Activated CD8-positive, alpha-beta T cell treated with anti-CD3 and anti-CD28 coated beads for 36 hours (primary cell): Measurements from ENCODE around the gene IRF7. TPM values are rescaled to one million over a fixed set of nuclear protein-coding genes. Genes with fewer than 3 reads are reported as not detected.
A peak's percentile ranks its signal among the peaks of the same experiment; 100 is the strongest.
"Not testable (repeated sequence)": the region's sequence is repeated elsewhere in the genome, so short reads cannot be mapped to it uniquely, and the experiment has no call there.

Source experiments
- ATAC-seq: fragments of 200-7000 bp; cut with Tn5 transposase; one replicate; pipeline ENCODE4 v1.10.0; 2021; ENCODE audit warnings: mild to moderate bottlenecking, moderate library complexity
- CTCF ChIA-PET: fragments of 350-600 bp; sonication (Branson Sonifier 250); formaldehyde crosslinking; loops from one replicate; lab custom pipeline; 2021; ENCODE audit warnings: antibody characterized with exemption; lab: Charles Lee
- POLR2A ChIA-PET: fragments of 350-600 bp; sonication (Branson Sonifier 250); formaldehyde crosslinking; loops from one replicate; lab custom pipeline; 2021; ENCODE audit warnings: antibody characterized with exemption; lab: Charles Lee
- DNase-seq: peaks from one replicate; pipeline ENCODE4 v3.0.0-alpha.2; 2020
- H3K27ac Mint-ChIP-seq: one replicate; pipeline ENCODE4 v1.8.0; 2021; ENCODE audit warnings: mild to moderate bottlenecking, mixed read lengths
- H3K27me3 Mint-ChIP-seq: one replicate; pipeline ENCODE4 v1.8.0; 2021; ENCODE audit warnings: mixed read lengths
- H3K36me3 Mint-ChIP-seq: one replicate; pipeline ENCODE4 v1.8.0; 2021; ENCODE audit warnings: low read depth, mixed read lengths
- H3K4me1 Mint-ChIP-seq: one replicate; pipeline ENCODE4 v1.8.0; 2021; ENCODE audit warnings: low read depth, mixed read lengths
- H3K4me3 Mint-ChIP-seq: one replicate; pipeline ENCODE4 v1.8.0; 2021; ENCODE audit warnings: mild to moderate bottlenecking, moderate library complexity, mixed read lengths
- H3K9me3 Mint-ChIP-seq: one replicate; pipeline ENCODE4 v1.8.0; 2021; ENCODE audit warnings: mixed read lengths
- intact Hi-C: fragments of 100-400 bp; cut with micrococcal nuclease; formaldehyde crosslinking; loops from one replicate; pipeline ENCODE4 v1.10.0; 2022
- total RNA-seq, 2 experiments: library from RNA; stranded (reverse); gene quantifications; one replicate each; pipeline ENCODE4 v1.2.3, GENCODE V29; 2021
- TF ChIP-seq, protein P1 (sequence below): fragments of 200-600 bp; IDR thresholded peaks from one replicate; pipeline ENCODE4 v1.8.0; 2022; ENCODE audit warnings: antibody characterized with exemption, mild to moderate bottlenecking

IRF7 gene
- total RNA-seq, 2 experiments from 2014 or later = 34.6 to 37.5 TPM

DNA sequence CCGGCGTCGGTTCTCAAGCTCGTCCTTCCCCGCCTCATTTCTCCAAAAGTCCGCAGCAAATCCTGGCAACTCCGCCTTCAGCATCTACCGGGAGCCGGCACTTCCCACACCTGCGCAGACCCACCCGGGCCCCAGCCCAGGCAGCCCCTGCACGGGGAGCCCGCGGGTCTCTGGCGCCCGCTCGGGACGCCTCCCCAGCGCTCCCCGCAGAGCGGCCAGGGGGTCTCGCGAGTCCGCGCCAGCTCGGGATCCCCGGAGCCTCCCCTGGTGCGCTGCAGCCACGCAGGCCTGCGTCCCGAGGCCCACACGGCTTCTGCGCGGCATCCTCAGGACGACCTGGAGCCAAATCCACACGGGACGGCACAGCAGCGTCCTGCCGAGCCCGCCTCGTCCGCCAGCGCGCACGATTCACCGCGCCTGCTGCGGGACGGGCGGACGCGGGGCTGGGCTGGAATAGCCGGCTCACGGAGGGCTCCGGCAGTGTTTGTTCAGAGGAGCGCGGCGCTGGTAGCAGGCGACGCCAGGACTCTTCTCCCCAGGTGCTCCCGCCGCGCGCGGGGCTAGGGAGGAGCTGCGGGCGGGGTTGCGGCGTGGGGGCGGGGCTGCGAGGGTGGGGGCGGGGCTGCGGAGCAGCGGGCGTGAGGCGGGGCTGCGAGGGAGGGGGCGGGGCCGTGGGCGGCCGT, 40.3 kb downstream of the IRF7 start:
- CTCF ChIA-PET = interaction anchor here (1.0 kb wide), 1 partner anchor 151 kb away, joined by 3 read pairs; no protein-coding TSS in a partner anchor

DNA sequence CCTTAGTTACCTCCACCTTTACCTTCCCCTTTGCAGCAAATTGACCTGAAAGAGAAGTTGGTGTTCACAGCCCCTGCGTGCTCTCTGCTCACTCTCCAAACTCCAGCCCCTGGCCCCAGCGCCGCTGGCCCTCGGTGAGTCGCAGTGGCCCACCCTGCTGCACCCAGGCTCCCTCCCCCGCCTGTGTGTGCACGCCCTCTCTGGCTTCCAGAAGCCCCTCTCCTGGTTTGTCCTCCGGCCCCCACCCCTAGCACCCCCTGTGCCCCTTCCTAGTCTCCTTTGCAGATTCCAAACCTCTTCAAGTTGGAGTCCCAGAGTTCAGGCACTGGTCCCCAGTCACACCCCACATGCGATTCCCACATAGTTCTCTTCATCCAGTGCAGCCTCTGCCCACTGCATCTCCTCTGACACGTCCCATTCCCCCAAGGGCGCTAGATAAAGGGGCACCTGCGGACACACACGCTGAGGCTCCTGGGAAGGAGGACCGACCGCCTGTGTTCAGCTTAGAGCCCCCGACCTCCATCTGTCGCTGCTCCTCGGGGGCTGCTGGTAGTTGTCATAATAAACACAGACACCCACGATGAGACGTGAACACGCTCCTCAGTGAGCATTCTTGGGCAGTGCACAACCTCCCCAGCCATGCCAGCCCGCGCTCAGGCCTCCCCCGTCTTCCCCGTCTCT, 41.0 kb downstream of the IRF7 start:
- no peak for ATAC-seq
- POLR2A ChIA-PET = interaction anchor here (1.1 to 2.1 kb wide), 7 partner anchors 11 to 39 kb away, joined by 3 to 8 read pairs (median 5); no protein-coding TSS in a partner anchor
- H3K36me3 Mint-ChIP-seq = peaks cover 19% of the 10 kb centered on the region
- DNase-seq = no peak
- TF ChIP-seq, protein P1, sequence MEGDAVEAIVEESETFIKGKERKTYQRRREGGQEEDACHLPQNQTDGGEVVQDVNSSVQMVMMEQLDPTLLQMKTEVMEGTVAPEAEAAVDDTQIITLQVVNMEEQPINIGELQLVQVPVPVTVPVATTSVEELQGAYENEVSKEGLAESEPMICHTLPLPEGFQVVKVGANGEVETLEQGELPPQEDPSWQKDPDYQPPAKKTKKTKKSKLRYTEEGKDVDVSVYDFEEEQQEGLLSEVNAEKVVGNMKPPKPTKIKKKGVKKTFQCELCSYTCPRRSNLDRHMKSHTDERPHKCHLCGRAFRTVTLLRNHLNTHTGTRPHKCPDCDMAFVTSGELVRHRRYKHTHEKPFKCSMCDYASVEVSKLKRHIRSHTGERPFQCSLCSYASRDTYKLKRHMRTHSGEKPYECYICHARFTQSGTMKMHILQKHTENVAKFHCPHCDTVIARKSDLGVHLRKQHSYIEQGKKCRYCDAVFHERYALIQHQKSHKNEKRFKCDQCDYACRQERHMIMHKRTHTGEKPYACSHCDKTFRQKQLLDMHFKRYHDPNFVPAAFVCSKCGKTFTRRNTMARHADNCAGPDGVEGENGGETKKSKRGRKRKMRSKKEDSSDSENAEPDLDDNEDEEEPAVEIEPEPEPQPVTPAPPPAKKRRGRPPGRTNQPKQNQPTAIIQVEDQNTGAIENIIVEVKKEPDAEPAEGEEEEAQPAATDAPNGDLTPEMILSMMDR = no peak
- intact Hi-C loops = no loop called here
- peaks cover 36% of the 10 kb centered on the region for H3K4me1 Mint-ChIP-seq
- H3K4me3 Mint-ChIP-seq = peak overlapping the region; percentile 87
- peak overlapping the region; percentile 3 for H3K27ac Mint-ChIP-seq
- peaks cover 11% of the 10 kb centered on the region for H3K27me3 Mint-ChIP-seq
- CTCF ChIA-PET = no interaction called here
- no peaks in the 10 kb centered on the region for H3K9me3 Mint-ChIP-seq

More for the DNA sequence above, 40.3 kb downstream of the IRF7 start:
- intact Hi-C loops = no loop called here
- Mint-ChIP-seq H3K9me3 (no peaks in the 10 kb centered on the region), H3K27ac (peak overlapping the region; percentile 3), H3K36me3 (peaks cover 19% of the 10 kb centered on the region), H3K4me3 (peak overlapping the region; percentile 87), H3K27me3 (peaks cover 11% of the 10 kb centered on the region), H3K4me1 (peaks cover 40% of the 10 kb centered on the region)
- TF ChIP-seq, protein P1 = no peak
- POLR2A ChIA-PET = interaction anchor here (0.6 to 2.1 kb wide), 16 partner anchors 9 to 258 kb away, joined by 3 to 8 read pairs (median 4); partner anchors contain the start of genes IRF7 and TMEM80
- peak; percentile 1 for ATAC-seq
- no peak for DNase-seq

DNA sequence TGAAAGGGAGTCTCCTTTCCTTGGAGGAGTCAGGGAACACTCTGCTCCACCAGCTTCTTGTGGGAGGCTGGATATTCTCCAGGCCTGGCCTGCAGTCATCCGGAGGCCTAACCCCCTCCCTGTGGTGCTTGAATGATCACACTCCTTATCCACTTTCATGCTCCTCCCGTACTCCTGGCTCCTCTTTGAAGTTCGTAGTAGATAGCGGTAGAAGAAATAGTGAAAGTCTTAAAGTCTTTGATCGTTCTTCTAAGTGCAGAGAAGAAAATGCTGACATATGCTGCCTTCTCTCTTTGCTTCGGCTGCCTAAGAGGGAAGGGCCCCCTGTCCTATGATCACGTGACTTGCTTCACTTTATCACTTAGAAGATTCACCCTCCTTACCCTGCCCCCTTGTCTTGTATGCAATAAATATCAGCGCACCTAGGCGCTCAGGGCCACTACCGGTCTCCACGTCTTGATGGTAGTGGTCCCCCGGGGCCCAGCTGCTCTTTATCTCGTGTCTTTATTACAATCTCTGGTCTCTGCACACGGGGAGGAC, 41.6 kb downstream of the IRF7 start:
- peak overlapping the region; percentile 87 for H3K4me3 Mint-ChIP-seq
- peaks cover 29% of the 10 kb centered on the region for H3K4me1 Mint-ChIP-seq
- DNase-seq, CTCF ChIA-PET, H3K9me3 Mint-ChIP-seq, ATAC-seq, H3K27ac Mint-ChIP-seq, POLR2A ChIA-PET, intact Hi-C loops: not testable (repeated sequence)
- peaks cover 19% of the 10 kb centered on the region for H3K36me3 Mint-ChIP-seq
- H3K27me3 Mint-ChIP-seq = peaks cover 11% of the 10 kb centered on the region

DNA sequence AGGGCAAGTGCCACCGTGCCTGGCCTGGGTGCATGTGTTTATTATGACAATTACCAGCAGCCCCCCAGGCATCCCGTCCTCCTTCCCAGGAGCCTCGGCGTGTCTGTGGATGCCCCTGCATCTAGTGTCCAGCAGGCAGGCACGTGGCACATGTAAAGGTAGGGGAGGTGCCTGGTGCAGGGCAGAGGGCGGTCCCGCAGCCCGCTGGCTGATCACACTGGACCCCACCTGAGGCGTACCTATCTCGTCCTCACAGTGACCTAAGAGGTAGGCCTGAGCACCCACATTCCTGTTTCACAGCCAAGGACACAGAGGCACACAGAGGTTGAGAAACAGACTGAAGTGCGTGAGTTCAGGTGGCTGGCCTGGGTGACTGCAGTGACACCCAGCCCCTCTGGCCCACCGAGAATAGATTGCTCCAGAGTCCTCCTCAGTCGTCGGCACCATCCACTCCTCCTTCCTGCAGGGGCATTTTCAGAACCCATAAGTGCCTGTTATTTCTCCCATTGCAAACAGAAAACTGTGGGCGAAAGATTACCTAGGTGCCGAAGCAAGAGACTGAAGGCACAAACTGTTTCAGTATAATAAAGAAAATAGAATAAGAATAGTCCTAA, 42.5 kb downstream of the IRF7 start:
- Mint-ChIP-seq H3K36me3 (peaks cover 13% of the 10 kb centered on the region), H3K4me3 (no peak overlapping the region), H3K27me3 (peaks cover 11% of the 10 kb centered on the region), H3K4me1 (peaks cover 20% of the 10 kb centered on the region), H3K27ac (no peak overlapping the region), H3K9me3 (no peaks in the 10 kb centered on the region)
- ChIA-PET CTCF (no interaction called here), POLR2A (interaction anchor here (0.6 to 1.2 kb wide), 2 partner anchors 10 to 160 kb away, joined by 3 read pairs; no protein-coding TSS in a partner anchor)
- TF ChIP-seq, protein P1 = no peak
- DNase-seq (no peak), ATAC-seq (no peak)
- intact Hi-C loops = no loop called here

DNA sequence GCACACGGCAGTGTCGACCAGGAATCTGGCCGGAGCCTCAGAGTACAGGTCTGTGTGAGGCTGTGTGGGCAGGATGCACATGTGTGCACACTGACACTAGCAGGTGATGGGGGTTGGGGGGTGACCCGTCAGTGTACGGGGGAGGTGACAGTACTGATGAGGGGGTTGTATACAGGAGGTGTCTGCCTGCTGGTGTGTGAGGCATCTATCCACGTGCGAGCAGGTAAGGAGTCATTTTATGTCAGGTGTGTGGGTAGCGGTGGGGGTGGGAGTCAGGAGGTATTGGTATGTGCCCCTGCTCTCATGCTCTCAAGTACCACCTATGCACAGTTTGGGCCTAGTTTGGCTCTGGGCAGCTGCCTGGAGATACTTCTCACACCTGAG, 44.0 kb downstream of the IRF7 start:
- Mint-ChIP-seq H3K4me3 (no peak overlapping the region), H3K36me3 (peaks cover 11% of the 10 kb centered on the region), H3K27ac (no peak overlapping the region), H3K4me1 (peaks cover 13% of the 10 kb centered on the region), H3K27me3 (peaks cover 11% of the 10 kb centered on the region), H3K9me3 (no peaks in the 10 kb centered on the region)
- no peak for ATAC-seq
- CTCF ChIA-PET = no interaction called here
- intact Hi-C loops = no loop called here
- TF ChIP-seq, protein P1 = no peak
- POLR2A ChIA-PET = interaction anchor here (1.2 kb wide), 1 partner anchor 8 kb away, joined by 3 read pairs; no protein-coding TSS in a partner anchor
- no peak for DNase-seq
